Subcutaneous adipose tissue (tissue), 4 donors: ENCODE data around the gene SSR4. TPM values are rescaled to one million over a fixed set of nuclear protein-coding genes. Genes with fewer than 3 reads are reported as not detected.

Experiments used
- CTCF ChIP-seq: fragments of 450-650 bp; IDR thresholded peaks from one replicate; pipeline ENCODE4 v1.5.1; 2016; ENCODE audit warnings: low read depth, mild to moderate bottlenecking, control low read depth, antibody characterized with exemption, moderate library complexity
- total RNA-seq, 4 donors: library from RNA; depleted of rRNA; stranded (reverse); fragments of >200 nt; gene quantifications; one replicate each; pipeline ENCODE4 v1.1.0, GENCODE V29; 2016

The SSR4 gene
- total RNA-seq, 4 donors from 2014 or later: 75.4 to 172 (median 140) TPM

GRCh38 chrX:153767674-153768055, 26.8 kb upstream of the SSR4 start:
- no peak for TF ChIP-seq CTCF

- no peak for TF ChIP-seq CTCF
Measured at GRCh38 chrX:153768311-153769157, 25.9 kb upstream of the SSR4 start.

- no peak for TF ChIP-seq CTCF
Measured at GRCh38 chrX:153769158-153769864, 25.2 kb upstream of the SSR4 start.

- no peak for TF ChIP-seq CTCF
Measured at GRCh38 chrX:153769865-153770600, 24.4 kb upstream of the SSR4 start.

GRCh38 chrX:153770601-153771414, 23.7 kb upstream of the SSR4 start:
- TF ChIP-seq CTCF: no peak

GRCh38 chrX:153771415-153772315, 22.8 kb upstream of the SSR4 start:
- TF ChIP-seq CTCF: no peak
